NCI-H1930 (cell line): ENCODE data around the gene FMO1.
"Not testable (repeated sequence)": the region's sequence is repeated elsewhere in the genome, so short reads cannot be mapped to it uniquely, and the experiment has no call there.

Experiments
- DNase-seq, 2 experiments: peaks; one replicate each; lab custom pipeline; 2025; lab: John Stamatoyannopoulos, UW

Gene FMO1

DNA sequence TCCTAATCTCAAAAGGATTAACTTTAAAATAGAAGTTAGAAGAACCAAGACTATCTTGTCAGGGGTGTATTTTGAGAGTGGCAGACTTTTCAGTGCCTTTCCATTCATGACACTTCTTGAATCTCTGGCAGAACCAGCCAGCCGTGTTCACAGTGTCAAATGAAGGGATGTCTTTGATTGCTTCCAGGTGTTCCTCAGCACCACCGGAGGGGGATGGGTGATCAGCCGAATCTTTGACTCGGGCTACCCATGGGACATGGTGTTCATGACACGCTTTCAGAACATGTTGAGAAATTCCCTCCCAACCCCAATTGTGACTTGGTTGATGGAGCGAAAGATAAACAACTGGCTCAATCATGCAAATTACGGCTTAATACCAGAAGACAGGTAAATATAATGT is 32.3 kb downstream of the FMO1 start:
- no peak for DNase-seq

DNA sequence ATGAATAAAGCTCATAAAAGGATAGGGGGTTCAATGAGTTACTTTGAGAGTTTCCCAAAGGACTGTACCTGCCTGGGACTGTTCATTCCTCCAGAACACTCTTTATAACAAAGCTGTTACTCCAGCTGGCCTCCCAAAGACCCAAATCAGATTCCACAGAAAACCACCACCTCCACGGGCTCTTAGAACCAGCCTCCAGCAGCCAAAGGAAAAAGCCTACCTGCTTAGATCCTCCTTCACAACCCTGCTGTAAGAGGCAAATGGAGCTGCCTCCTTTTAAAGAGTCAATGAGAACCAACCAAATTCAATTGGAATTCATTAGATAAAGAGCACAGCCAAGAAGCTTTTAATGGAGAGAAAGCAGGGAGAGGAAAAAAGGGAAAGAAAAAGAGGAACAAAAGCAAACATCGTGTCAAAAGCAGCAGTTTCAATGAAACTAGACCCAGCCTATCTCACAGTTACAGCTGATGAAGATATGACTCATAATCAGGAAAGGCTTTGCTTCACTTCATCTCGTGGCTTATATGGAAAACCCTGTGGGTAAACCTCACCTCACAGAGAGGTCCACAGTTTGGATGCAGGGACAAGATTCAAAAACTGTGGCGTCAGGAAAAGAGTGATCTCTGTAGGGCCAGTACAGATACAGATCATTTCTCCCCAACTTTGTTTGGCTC is 37.9 kb downstream of the FMO1 start:
- no peak for DNase-seq

DNA sequence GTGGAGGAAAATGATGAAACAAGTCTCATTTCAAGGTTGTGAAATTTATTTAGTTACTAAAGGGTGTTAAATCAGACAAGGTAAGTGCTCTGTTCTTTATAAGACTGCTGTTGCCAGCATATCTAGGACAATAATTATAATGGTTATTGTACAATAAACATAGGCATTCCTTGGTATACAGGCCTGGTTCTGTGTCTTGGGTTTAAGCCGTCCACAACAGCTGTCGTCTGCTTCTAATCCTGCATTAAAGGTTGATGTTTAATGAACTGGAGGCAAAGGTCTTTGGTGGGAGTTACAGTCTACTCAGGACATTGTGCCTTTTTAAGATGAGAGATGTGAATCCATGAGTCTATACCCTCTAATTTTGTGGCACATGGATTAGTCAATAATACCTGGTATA is 42.3 kb downstream of the FMO1 start:
- DNase-seq: no peak

DNA sequence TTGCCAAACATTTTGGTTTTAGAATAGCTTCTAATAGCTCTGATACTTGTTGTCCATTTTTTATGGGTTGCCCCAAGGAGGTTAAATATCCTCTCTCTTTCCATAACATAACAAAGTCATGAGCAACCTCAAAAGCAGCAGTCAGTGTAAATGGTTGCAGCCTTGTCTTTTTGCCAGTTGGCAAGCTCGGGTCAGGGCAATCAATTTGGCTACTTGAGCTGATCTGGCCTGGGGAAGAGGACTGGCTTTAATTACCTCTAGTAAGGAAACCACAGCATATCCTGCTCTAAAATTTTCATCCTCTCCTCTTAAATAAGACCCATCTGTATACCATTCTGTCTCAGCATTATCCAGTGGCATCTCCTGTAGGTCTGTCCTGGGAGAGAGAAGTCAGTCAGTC is 44.5 kb downstream of the FMO1 start:
- DNase-seq: no peak

DNA sequence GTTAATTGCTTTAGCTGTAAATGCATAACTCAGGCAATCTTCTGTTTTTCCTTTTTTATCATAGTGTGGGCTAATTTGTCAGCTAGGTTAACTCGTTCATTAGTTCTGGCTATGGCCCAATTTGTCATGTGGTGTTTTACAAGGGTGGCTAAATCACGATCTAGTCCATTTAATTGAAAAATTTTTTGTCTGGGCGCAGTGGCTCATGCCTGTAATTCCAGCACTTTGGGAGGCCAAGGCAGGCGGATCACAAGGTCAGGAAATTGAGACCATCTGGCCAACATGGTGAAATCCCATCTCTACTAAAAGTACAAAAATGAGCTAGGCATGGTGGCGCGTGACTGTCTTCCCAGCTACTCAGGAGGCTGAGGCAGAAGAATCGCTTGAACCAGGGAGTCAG is 47.1 kb downstream of the FMO1 start:
- DNase-seq: not testable (repeated sequence)

DNA sequence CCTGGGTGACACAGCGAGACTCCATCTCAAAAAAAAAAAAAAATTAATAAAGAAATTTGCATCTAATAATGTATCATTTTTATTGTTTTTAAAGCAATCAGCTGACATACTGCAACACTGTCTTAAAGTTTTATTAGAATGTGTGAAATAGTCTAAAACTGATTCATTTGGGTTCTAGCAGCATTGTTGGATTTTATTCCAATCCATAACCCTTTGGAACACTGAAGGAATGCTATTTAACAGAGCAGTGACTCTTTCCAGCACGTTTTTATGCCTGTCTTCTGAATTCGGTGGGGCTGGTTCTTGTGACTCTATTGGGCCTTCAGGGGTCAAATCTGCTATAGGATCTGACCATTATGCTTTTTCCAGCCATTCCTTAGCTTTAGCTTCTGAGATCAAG is 47.5 kb downstream of the FMO1 start:
- DNase-seq: no peak

DNA sequence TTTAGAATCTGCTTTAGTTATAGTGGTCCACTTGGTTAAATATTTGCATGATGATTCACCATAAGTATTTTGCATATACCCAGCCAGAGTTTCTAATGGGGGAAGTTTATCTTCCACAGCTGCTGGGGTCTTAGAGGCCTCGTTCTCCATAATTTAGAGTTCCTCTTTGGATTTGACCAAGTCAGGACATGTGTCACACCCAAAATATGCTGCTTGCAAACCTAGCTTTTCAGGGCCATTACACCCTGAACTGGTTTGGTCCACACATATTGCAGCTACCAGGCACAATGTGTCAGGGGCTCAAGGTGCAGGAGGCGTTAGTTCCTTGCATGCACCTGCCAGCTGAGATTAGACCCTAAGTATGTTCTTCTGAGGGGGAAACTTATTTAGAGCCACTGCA is 48.6 kb downstream of the FMO1 start:
- DNase-seq: no peak

DNA sequence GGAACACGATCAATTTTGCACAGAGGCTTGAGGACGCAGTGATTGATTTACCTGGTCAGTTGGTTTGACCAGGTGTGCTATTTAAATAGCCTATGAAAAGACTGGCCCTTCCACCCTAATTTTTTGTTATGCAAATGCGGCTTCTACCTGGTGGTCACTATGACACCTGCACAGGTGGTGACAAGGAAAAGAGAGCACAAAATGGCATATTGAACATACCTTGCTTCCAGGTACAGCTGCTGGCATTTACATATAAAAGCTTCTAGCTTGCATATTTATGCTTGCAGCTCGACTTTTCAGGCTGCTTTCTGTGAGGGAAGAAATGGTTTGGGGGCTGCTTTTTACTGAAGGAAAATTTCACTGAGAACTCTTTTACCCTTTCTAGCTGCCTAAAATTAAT is 50.4 kb downstream of the FMO1 start:
- DNase-seq: no peak

DNA sequence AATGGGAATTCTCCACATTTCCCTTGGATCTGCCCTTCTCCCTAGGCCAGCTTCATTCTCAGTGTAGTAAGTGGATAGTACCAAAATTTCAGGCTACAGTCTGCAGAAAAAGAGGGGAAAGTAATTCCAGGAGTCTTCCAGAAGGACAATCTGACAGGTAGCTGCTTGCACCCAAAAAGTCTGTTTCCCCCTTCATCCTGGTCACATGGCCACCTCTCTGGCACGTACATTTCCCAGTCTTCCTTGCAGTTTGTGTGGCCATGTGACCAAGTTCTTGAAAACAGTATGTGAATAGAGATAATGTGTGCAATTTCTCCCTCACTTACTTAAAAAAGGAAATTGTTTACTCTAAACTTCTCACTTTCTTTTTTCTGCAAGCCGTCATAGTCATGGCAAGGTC is 51.0 kb downstream of the FMO1 start:
- no peak for DNase-seq

DNA sequence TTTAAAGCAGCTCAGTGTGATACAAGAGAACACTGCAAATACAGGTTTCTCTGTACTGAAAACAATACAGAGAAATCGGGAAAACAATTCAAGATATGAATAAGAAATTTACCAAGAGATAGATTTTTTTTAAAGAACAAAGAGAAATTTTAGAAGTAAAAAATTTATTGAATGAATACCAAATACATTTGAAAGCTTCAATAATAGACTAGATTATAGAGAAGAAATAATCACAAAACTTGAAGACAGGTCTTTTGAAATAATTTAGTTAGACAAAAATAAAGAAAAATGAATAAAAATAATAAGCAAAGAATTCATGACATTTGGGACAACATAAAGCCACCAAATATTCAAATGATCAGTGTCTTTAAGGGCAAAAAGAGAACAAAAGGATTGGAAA is 52.1 kb downstream of the FMO1 start:
- DNase-seq: peak in 1 of 2 experiments; percentile 5

DNA sequence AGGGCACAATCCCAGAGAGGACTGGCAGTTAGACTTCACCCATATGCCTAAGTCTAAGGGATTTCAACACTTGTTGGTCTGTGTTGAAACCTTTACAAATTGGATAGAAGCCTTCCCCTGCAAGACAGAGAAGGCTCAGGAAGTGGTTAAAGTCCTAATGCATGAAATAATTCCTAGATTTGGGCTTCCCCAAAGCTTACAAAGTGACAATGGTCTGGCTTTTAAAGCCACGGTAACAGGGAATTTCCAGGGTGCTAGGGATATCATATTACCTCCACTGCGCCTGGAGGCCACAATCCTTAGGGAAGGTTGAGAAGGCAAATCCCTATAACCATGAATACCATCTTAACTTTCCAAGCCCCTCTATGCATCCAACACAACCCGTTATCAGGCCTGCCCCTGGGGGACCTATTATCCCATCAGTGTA is 62.4 kb downstream of the FMO1 start:
- no peak for DNase-seq

DNA sequence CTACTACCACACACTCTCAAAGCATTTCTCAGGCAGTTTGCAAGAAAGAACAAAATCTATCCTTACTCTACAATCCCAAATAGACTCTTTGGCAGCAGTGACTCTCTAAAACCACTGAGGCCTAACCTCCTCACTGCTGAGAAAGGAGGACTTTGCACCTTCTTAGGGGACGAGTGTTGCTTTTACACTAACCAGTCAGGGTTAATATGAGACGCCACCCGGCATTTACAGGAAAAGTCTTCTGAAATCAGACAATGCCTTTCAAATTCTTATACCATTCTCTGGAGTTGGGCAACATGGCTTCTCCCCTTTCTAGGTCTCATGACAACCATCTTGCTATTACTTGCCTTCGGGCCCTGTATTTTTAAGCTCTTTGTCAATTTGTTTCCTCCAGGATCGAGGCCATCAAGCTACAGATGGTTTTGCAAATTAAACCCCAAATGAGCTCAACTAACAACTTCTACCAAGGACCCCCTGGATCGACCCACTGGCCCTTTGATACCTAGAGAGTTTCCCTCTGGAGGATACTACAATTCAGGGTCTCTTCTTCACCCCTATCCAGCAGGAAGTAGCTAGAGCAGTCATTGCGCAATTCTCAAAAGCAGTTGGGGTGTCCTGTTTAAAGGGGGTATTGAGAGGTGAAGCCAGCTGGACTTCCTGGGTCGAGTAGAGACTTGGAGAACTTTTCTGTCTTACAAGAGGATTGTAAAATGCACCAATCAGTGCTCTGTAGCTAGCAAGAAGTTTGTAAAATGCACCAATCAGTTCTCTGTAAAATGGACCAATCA is 63.7 kb downstream of the FMO1 start:
- no peak for DNase-seq

DNA sequence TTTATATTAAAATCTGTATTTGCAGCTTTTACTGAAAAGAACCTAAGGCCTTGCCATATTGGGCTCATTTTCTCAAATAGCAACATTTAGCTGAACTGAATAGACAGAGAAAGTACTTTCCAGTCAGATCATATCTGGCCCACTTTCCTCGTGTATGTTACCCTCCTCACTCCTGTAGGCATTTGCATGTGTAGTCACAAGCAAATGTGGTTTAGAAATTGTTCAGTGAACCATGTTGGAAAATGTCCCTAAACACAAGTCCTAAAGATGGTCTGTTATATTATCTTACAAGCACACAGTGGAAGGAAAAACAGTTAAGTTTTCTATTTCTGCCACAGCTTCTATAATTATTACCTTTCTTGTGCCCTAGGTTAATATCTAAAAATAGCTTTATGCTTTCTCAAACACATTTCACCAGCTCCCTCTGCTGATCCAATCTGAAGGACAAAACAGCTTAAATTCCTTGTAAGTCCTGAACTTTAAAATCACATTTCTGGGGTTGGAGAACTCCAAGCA is 65.1 kb downstream of the FMO1 start:
- no peak for DNase-seq

DNA sequence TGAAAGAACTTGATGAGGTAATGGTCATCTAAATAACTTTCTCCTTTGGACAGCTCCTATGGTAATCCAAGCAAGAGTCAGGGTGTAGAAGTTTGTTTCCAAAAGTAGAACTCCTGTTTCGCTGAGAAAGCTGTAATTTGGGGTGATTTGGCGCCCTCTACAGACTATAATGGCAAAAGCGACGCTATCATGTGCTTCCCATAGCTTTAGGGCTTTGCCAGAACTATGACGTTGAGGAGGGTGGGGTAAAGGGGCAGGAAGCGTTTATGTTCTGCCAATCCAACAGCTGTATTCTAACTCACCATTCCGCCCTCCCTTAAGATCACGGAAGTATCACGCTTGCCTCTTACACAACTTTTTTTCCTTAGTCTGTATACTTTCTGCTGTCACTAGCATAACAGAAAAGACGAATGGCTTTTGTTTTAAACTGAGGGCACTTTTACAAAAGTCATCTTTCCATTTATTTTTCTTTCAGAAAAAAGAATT is 65.6 kb downstream of the FMO1 start, which contains the start of gene FMO4:
FMO4 (plus strand) TSS at position 349 of the 486 bp plus-strand sequence. CDS start 5,643 bp downstream, outside the sequence.
- peak; percentile 42 to 62 for DNase-seq

DNA sequence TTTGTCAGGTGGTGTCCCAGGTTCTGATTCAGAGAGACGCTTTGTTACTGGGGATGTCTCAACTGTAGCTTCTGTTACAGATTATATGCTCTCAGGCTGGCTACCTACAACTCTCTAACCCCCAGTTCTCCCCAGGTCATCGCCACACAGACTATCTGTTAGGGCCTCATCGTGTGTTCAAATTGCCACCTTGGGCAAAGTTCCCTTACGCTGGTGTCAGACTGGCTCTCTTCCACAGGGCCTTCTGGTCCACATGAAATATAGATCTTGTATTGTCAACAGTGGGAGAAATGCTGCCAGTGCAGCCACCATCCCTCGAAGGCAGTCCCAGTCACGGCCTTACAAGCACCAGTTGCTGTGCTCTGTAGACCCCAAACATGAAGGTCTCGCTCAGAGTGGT is 81.0 kb downstream of the FMO1 start:
- DNase-seq: no peak

DNA sequence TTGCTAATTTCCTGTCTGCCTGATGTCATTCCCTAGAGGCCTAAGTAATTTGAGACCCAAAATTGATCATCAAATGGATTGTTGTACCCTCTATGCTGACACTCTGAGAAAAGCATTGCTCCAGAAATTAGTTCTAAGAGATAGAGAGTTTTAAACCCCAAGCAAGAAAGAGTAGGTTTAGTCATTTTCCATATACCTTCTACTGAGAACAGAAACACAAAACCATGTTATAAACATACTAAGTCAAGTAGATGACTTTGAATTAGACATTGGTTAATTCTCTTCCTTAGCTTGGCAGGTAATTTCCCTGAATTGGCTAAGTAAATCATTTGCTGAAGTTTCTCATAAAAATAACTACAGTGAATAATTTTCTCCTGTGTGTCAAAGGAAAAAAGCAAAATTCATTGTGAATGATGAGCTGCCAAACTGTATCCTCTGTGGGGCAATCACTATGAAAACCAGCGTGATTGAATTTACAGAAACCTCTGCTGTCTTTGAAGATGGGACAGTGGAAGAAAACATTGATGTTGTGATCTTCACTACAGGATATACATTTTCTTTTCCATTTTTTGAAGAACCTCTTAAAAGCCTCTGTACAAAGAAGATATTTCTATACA is 85.8 kb downstream of the FMO1 start:
- DNase-seq: no peak
